ENCODE data around the gene PCYOX1L. TPM values are rescaled to one million over a fixed set of nuclear protein-coding genes. Genes with fewer than 3 reads are reported as not detected.

The PCYOX1L gene
- polyA plus RNA-seq, 4 donors, result 15.8 to 18.8 (median 18.3) TPM

- no peak for DNase-seq (ENCODE audit: low read depth in 4 of 4, low spot score in 3 of 4)
These were observed 60.0 kb downstream of the PCYOX1L start for GRCh38 chr5:149417711-149418368.

DNA sequence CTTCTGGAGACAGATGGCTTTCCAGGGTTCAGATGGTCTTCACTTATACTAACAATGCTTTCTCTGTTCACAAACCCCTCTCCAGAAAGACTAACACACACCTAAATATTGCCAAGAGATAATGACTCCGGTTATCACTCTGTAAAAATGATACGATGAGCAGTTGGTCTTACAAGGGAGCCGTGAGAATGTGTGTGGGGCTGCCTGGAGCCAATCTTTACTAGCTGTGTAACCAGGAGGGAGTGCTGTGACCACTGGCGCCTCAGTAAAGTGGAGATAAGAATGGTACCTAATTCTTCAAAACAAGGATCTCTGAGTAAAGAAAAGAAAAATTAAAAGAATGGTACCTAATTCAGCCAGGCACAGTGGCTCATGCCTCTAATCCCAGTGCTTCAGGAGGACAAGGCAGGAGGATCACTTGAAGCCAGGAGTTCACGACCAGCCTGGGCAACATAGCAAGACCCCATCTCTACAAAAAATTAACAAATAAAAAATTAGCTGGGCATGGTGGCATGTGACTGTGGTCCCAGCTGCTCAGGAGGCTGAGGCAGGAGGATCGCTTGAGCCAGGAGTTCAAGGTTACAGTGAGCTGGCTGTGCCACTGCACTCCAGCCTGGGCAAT, 61.2 kb downstream of the PCYOX1L start:
- no peak for DNase-seq (ENCODE audit: low read depth in 4 of 4, low spot score in 3 of 4)

Other genes starting within 250 kb of the PCYOX1L start
- 1 to 10 TPM; 1.3 to 7.6 (median 2.2) TPM for gene ABLIM3, start 216.6 kb upstream of the PCYOX1L start, polyA plus RNA-seq (ENCODE audit: insufficient read length in 4 of 4)
- gene AFAP1L1, start 86.2 kb upstream of the PCYOX1L start, polyA plus RNA-seq (ENCODE audit: insufficient read length in 4 of 4), result 10 to 100 TPM; 15.0 to 19.3 (median 17.5) TPM
- 10 to 100 TPM; 15.9 to 20.8 (median 18.5) TPM for gene GRPEL2, start 12.5 kb upstream of the PCYOX1L start, polyA plus RNA-seq (ENCODE audit: insufficient read length in 4 of 4)
- 1 to 10 TPM in 3 of 4 donors, under 1 TPM in 1; 0.52 to 1.7 (median 1.4) TPM for gene IL17B, start 21.2 kb downstream of the PCYOX1L start, polyA plus RNA-seq (ENCODE audit: insufficient read length in 4 of 4)
- 100 to 1,000 TPM; 161 to 206 (median 183) TPM for gene CSNK1A1, start 193.4 kb downstream of the PCYOX1L start, polyA plus RNA-seq (ENCODE audit: insufficient read length in 4 of 4)
- 1 to 10 TPM; 5.4 to 6.8 (median 5.9) TPM for gene ARHGEF37, start 223.5 kb downstream of the PCYOX1L start, polyA plus RNA-seq (ENCODE audit: insufficient read length in 4 of 4)

Data from left renal pelvis (tissue), 4 donors.